Measurements from ENCODE around the gene GALNTL6.

DNA sequence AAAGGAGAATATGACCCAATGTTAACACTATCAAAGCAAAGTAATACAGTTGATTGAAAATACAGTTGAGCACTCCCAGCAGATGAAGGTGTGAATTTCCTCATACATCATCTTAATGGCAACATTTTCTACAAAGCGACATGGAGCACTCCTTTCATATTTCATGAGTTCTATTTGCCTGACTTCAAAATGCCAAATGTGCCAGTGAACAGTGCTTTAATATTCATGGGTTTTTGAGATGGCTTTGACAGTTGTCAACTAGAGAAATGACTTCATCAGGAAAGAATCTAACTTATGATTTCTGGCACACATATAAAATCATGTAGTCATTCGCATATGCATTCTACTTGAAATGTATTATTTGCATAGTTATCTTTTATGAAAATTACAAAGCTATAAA is 222.4 kb downstream of the GALNTL6 start:
- TF ChIP-seq, protein P1, sequence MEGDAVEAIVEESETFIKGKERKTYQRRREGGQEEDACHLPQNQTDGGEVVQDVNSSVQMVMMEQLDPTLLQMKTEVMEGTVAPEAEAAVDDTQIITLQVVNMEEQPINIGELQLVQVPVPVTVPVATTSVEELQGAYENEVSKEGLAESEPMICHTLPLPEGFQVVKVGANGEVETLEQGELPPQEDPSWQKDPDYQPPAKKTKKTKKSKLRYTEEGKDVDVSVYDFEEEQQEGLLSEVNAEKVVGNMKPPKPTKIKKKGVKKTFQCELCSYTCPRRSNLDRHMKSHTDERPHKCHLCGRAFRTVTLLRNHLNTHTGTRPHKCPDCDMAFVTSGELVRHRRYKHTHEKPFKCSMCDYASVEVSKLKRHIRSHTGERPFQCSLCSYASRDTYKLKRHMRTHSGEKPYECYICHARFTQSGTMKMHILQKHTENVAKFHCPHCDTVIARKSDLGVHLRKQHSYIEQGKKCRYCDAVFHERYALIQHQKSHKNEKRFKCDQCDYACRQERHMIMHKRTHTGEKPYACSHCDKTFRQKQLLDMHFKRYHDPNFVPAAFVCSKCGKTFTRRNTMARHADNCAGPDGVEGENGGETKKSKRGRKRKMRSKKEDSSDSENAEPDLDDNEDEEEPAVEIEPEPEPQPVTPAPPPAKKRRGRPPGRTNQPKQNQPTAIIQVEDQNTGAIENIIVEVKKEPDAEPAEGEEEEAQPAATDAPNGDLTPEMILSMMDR (IDR thresholded peaks at IDR 0.05; ENCODE audit: insufficient read depth, low read length, poor library complexity, severe bottlenecking), result no peak
- TF ChIP-seq EZH2phosphoT487 (conservative IDR thresholded peaks at IDR 0.05; ENCODE audit: low read length), result no peak
